ENCODE measurements around the gene QRICH2. TPM values are rescaled to one million over a fixed set of nuclear protein-coding genes. Genes with fewer than 3 reads are reported as not detected.
A peak's percentile ranks its signal among the peaks of the same experiment; 100 is the strongest.

The QRICH2 gene
- total and polyA plus RNA-seq, 4 donors = 0.56 to 6.1 (median 0.67) TPM

GRCh38 chr17:76237859-76238313, 70.2 kb downstream of the QRICH2 start:
- Histone ChIP-seq H3K27ac (ENCODE audit: low read depth in 1 of 2, low read length in 2 of 2) (no peak overlapping the region), H3K9ac (ENCODE audit: low read depth in 1 of 2, low read length in 2 of 2) (no peak overlapping the region), H3K27me3 (ENCODE audit: control insufficient read depth in 4 of 4, insufficient read depth in 4 of 4, low read length in 3 of 4) (no peaks in the 10 kb centered on the region), H3K9me3 (ENCODE audit: control insufficient read depth in 4 of 4, low read length in 3 of 4) (no peaks in the 10 kb centered on the region), H3K36me3 (ENCODE audit: control insufficient read depth in 4 of 4, insufficient read depth in 3 of 4, low read depth in 1 of 4, low read length in 3 of 4) (no peaks in the 10 kb centered on the region), H3K4me1 (ENCODE audit: control insufficient read depth in 4 of 4, insufficient read depth in 4 of 4, low read length in 3 of 4) (peaks cover 6 to 12% (median 7%) of the 10 kb centered on the region in 4 donors), H3K4me3 (ENCODE audit: low read depth in 1 of 3, low read length in 3 of 3) (no peak overlapping the region)
- TF ChIP-seq HNF4G (IDR thresholded peaks at IDR 0.05) (no peak), FOXA1 (IDR thresholded peaks at IDR 0.05) (no peak), RXRA (IDR thresholded peaks at IDR 0.05) (peak; percentile 11 to 55), EGR1 (IDR thresholded peaks at IDR 0.05; ENCODE audit: low read depth in 2 of 2) (no peak), JUND (IDR thresholded peaks at IDR 0.05) (peak in 1 of 2 donors; percentile 36), NR2F2 (IDR thresholded peaks at IDR 0.05) (no peak), HNF4A (conservative IDR thresholded peaks at IDR 0.05) (peak in 1 of 2 donors; percentile 38), RAD21 (IDR thresholded peaks at IDR 0.05) (no peak), ZBTB33 (IDR thresholded peaks at IDR 0.05) (no peak), FOXA2 (IDR thresholded peaks at IDR 0.05) (no peak), YY1 (IDR thresholded peaks at IDR 0.05) (peak; percentile 42), ATF3 (IDR thresholded peaks at IDR 0.05) (no peak), SP1 (IDR thresholded peaks at IDR 0.05) (peak; percentile 15)
- no peak for DNase-seq (ENCODE audit: low spot score)
- WGBS = 40% methylated on average over 7 of the region's 7 CpGs

- Histone ChIP-seq H3K4me3 (ENCODE audit: low read depth in 1 of 3, low read length in 3 of 3) (no peak overlapping the region), H3K9ac (ENCODE audit: low read depth in 1 of 2, low read length in 2 of 2) (no peak overlapping the region), H3K27ac (ENCODE audit: low read depth in 1 of 2, low read length in 2 of 2) (no peak overlapping the region), H3K36me3 (ENCODE audit: control insufficient read depth in 4 of 4, insufficient read depth in 3 of 4, low read depth in 1 of 4, low read length in 3 of 4) (no peaks in the 10 kb centered on the region), H3K9me3 (ENCODE audit: control insufficient read depth in 4 of 4, low read length in 3 of 4) (no peaks in the 10 kb centered on the region), H3K27me3 (ENCODE audit: control insufficient read depth in 4 of 4, insufficient read depth in 4 of 4, low read length in 3 of 4) (no peaks in the 10 kb centered on the region), H3K4me1 (ENCODE audit: control insufficient read depth in 4 of 4, insufficient read depth in 4 of 4, low read length in 3 of 4) (peaks cover 6 to 12% (median 7%) of the 10 kb centered on the region in 4 donors)
- DNase-seq (ENCODE audit: low spot score) = no peak
- no peak for TF ChIP-seq CTCF (IDR thresholded peaks at IDR 0.05; ENCODE audit: low read depth, low read length, missing input control)
- no peak for TF ChIP-seq NR2F2 (IDR thresholded peaks at IDR 0.05)
- TF ChIP-seq HNF4G (IDR thresholded peaks at IDR 0.05) = no peak
- TF ChIP-seq HNF4A (conservative IDR thresholded peaks at IDR 0.05) = no peak
- TF ChIP-seq SP1 (IDR thresholded peaks at IDR 0.05) = no peak
- no peak for TF ChIP-seq YY1 (IDR thresholded peaks at IDR 0.05)
- no peak for TF ChIP-seq FOXA1 (IDR thresholded peaks at IDR 0.05)
- TF ChIP-seq TAF1 (conservative IDR thresholded peaks at IDR 0.05) = no peak
- no peak for TF ChIP-seq JUND (IDR thresholded peaks at IDR 0.05)
- no peak for TF ChIP-seq MAX (IDR thresholded peaks at IDR 0.05)
- no peak for TF ChIP-seq ATF3 (IDR thresholded peaks at IDR 0.05)
- TF ChIP-seq RXRA (IDR thresholded peaks at IDR 0.05) = no peak
- TF ChIP-seq RAD21 (IDR thresholded peaks at IDR 0.05) = no peak
- no peak for TF ChIP-seq EGR1 (IDR thresholded peaks at IDR 0.05; ENCODE audit: low read depth in 2 of 2)
- TF ChIP-seq ZBTB33 (IDR thresholded peaks at IDR 0.05) = no peak
- no peak for TF ChIP-seq GABPA (IDR thresholded peaks at IDR 0.05 in 1 of 2, conservative IDR thresholded peaks at IDR 0.05 in 1 of 2)
- TF ChIP-seq FOXA2 (IDR thresholded peaks at IDR 0.05) = no peak
Measured at GRCh38 chr17:76236603-76237002, 71.5 kb downstream of the QRICH2 start.

Data from liver (tissue), 9 donors.